ENCODE data around the gene GMDS.

DNA sequence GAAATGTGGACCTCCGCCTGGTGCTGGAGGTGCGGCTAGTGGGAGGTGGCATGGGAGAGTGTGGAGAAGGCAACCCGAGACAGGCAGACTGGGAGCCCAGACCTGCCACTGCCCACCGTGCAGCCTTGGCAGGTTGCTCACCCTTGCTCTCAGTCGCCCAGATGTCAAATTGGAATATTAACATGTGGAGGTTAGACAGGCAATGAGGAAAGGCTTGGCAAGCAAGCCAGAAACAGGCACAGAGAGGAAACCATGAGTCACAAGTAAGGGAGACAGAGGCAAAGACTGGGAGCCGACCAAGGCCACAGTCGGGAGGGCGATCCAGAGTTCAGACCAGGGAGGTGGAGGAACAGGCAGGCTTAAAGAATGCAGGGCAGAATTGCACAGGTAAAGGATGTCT, 457.5 kb downstream of the GMDS start:
- TF ChIP-seq, protein P1, sequence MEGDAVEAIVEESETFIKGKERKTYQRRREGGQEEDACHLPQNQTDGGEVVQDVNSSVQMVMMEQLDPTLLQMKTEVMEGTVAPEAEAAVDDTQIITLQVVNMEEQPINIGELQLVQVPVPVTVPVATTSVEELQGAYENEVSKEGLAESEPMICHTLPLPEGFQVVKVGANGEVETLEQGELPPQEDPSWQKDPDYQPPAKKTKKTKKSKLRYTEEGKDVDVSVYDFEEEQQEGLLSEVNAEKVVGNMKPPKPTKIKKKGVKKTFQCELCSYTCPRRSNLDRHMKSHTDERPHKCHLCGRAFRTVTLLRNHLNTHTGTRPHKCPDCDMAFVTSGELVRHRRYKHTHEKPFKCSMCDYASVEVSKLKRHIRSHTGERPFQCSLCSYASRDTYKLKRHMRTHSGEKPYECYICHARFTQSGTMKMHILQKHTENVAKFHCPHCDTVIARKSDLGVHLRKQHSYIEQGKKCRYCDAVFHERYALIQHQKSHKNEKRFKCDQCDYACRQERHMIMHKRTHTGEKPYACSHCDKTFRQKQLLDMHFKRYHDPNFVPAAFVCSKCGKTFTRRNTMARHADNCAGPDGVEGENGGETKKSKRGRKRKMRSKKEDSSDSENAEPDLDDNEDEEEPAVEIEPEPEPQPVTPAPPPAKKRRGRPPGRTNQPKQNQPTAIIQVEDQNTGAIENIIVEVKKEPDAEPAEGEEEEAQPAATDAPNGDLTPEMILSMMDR (IDR thresholded peaks at IDR 0.05), result no peak
- no peak for TF ChIP-seq EZH2 (IDR thresholded peaks at IDR 0.05; ENCODE audit: borderline replicate concordance, insufficient read depth, low read depth, low read length, poor library complexity, severe bottlenecking)
